HepG2 (cell line): ENCODE results near the gene MRPL2. TPM values are rescaled to one million over a fixed set of nuclear protein-coding genes. Genes with fewer than 3 reads are reported as not detected.
A peak's percentile ranks its signal among the peaks of the same experiment; 100 is the strongest.

Source experiments
- CREM ChIP-seq, 2 experiments: sonication (generic) in 1 of 2; formaldehyde crosslinking in 1 of 2; IDR thresholded peaks; 2 replicates each; pipeline versions ENCODE4 v1.4.0 to v1.6.1; 2016 to 2020; ENCODE audit warnings: antibody characterized with exemption in 1 of 2, mild to moderate bottlenecking in 1 of 2, missing genetic modification reagents in 1 of 2
- HDAC2 ChIP-seq: sonication (generic); formaldehyde crosslinking; IDR thresholded peaks from 2 replicates; pipeline ENCODE4 v1.4.0; 2020; ENCODE audit warnings: missing genetic modification reagents
- HNRNPLL ChIP-seq: fragments of 200-400 bp; formaldehyde crosslinking; IDR thresholded peaks from 2 replicates; pipeline ENCODE4 v1.6.1; 2017; ENCODE audit warnings: mild to moderate bottlenecking, low read depth, low read length; ENCODE audit not compliant: poor library complexity, severe bottlenecking
- JDP2 ChIP-seq: sonication (generic); formaldehyde crosslinking; IDR thresholded peaks from 2 replicates; pipeline ENCODE4 v1.8.1; 2022; ENCODE audit warnings: missing genetic modification reagents, borderline replicate concordance
- NFYB ChIP-seq: sonication (generic); formaldehyde crosslinking; IDR thresholded peaks from 2 replicates; pipeline ENCODE4 v1.4.0; 2020; ENCODE audit warnings: missing genetic modification reagents
- RXRB ChIP-seq: IDR thresholded peaks from 2 replicates; pipeline ENCODE4 v1.6.1; 2016; ENCODE audit warnings: borderline replicate concordance, missing genetic modification reagents, missing compliant biosample characterization
- TAF15 ChIP-seq: fragments of 200-400 bp; formaldehyde crosslinking; IDR thresholded peaks from one replicate; pipeline ENCODE4 v1.6.1; 2018; ENCODE audit warnings: mild to moderate bottlenecking, low read depth, low read length; ENCODE audit not compliant: poor library complexity, severe bottlenecking
- TBP ChIP-seq: sonication (generic); formaldehyde crosslinking; IDR thresholded peaks from 2 replicates; pipeline ENCODE4 v1.5.0; 2020; ENCODE audit warnings: missing genetic modification reagents
- YY1 ChIP-seq: IDR thresholded peaks from 2 replicates; pipeline ENCODE4 v1.6.1; 2011; ENCODE audit warnings: low read length, low read depth, moderate library complexity, mild to moderate bottlenecking; ENCODE audit not compliant: insufficient read depth, insufficient replicate concordance
- ZBTB7A ChIP-seq: sonication (generic); formaldehyde crosslinking; IDR thresholded peaks from 2 replicates; pipeline ENCODE4 v1.8.0; 2022; ENCODE audit warnings: mild to moderate bottlenecking, missing genetic modification reagents
- ZNF143 ChIP-seq: sonication (generic); formaldehyde crosslinking; IDR thresholded peaks from 2 replicates; pipeline ENCODE4 v1.4.0; 2020; ENCODE audit warnings: missing genetic modification reagents
- ZNF160 ChIP-seq: sonication (generic); formaldehyde crosslinking; IDR thresholded peaks from 2 replicates; pipeline ENCODE4 v1.8.0; 2022; ENCODE audit warnings: mild to moderate bottlenecking, inconsistent platforms, missing genetic modification reagents
- ZNF431 ChIP-seq: sonication (generic); formaldehyde crosslinking; IDR thresholded peaks from 2 replicates; pipeline ENCODE4 v1.9.0; 2022; ENCODE audit warnings: missing genetic modification reagents, low read depth, mild to moderate bottlenecking, borderline replicate concordance
- ZNF510 ChIP-seq: sonication (generic); formaldehyde crosslinking; IDR thresholded peaks from 2 replicates; pipeline ENCODE4 v1.4.0; 2020; ENCODE audit warnings: low read depth, mild to moderate bottlenecking, missing genetic modification reagents
- ZNF549 ChIP-seq: sonication (generic); formaldehyde crosslinking; IDR thresholded peaks from 2 replicates; pipeline ENCODE4 v1.5.0; 2020; ENCODE audit warnings: missing genetic modification reagents
- ZNF550 ChIP-seq: sonication (generic); formaldehyde crosslinking; IDR thresholded peaks from 2 replicates; pipeline ENCODE4 v1.4.0; 2020; ENCODE audit warnings: mild to moderate bottlenecking, missing genetic modification reagents, borderline replicate concordance
- ZNF788 ChIP-seq: sonication (generic); formaldehyde crosslinking; IDR thresholded peaks from 2 replicates; pipeline ENCODE4 v1.5.0; 2020; ENCODE audit warnings: mild to moderate bottlenecking, missing genetic modification reagents, borderline replicate concordance
- polyA plus RNA-seq, 8 experiments: library from polyadenylated mRNA; depleted of rRNA in 3 of 8; stranded (reverse) in 7 of 8; unstranded in 1 of 8; fragments of >200 nt; fragmentation: Illumina TruSeq in 4 of 8; extraction: Trizol in 4 of 8; gene quantifications; 2 replicates each; pipeline versions ENCODE4 v1.2.1 to v1.2.3, GENCODE V29; 2011 to 2016; ENCODE audit warnings: low read depth in 4 of 8, missing spikeins in 1 of 8, mixed read lengths in 1 of 8; ENCODE audit not compliant: insufficient read depth in 1 of 8
- total RNA-seq, 5 experiments: library from RNA; depleted of rRNA; stranded (reverse); fragments of >200 nt; fragmentation: Illumina TruSeq; extraction: Trizol; gene quantifications; 2 replicates each; pipeline ENCODE4 v1.2.3, GENCODE V29; 2016; ENCODE audit warnings: low read depth in 1 of 5
- TF ChIP-seq, protein P1 (sequence below): sonication (generic); formaldehyde crosslinking; IDR thresholded peaks from 2 replicates; pipeline ENCODE4 v1.4.0; 2020; ENCODE audit warnings: missing genetic modification reagents, borderline replicate concordance

The MRPL2 gene
- total and polyA plus RNA-seq, 2 of the 13 experiments (the other 11 are each of a cell fraction or from before 2014, with no cell fraction given), result 56.8 to 65.6 TPM

DNA sequence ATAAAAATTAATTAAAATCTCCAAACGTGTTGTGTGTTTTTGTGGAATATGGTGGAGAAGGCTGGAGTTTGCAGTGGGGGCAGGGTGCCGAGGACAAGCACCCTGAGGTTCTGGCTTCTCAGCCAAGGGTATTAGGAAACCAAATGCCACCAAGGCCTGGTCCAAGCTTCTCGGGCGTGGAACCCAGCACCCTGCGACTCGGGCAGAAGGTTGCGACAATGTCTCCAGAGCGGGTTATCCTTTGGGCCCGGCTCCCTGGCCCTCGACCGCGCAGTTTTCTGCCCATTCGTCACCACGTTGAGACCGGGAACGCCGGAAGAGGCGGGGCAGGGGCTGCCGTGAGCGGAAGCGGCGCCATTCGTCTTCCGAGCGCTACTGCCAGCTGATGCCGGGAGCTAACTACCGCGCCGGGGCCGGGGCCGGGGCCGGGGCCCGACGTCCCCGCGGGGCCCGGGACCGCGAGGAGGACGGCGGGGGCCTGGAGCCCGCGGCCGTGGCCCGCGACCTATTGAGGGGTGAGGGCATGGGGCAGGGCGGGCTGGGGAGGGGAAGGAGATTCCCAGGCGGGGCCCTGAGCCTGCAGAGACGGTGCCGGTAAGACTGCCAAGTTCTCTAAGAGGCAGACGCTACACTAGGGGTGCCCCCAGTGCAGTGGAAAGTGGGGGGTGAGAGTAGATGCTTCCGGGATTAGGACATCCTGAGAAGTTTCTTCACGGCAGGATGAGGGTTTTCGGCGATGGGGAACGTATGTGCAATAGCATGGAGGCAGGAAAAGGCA is 37.8 kb downstream of the MRPL2 start, which contains the start of gene RRP36 (continued):
- TF ChIP-seq, protein P1, sequence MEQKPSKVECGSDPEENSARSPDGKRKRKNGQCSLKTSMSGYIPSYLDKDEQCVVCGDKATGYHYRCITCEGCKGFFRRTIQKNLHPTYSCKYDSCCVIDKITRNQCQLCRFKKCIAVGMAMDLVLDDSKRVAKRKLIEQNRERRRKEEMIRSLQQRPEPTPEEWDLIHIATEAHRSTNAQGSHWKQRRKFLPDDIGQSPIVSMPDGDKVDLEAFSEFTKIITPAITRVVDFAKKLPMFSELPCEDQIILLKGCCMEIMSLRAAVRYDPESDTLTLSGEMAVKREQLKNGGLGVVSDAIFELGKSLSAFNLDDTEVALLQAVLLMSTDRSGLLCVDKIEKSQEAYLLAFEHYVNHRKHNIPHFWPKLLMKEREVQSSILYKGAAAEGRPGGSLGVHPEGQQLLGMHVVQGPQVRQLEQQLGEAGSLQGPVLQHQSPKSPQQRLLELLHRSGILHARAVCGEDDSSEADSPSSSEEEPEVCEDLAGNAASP, result peak; percentile 26; the same call in 1 of the 2 replicates
- TF ChIP-seq HDAC2, result 0 out of 2 replicates have a peak, but pooled peaks have one; percentile 16
- TF ChIP-seq ZNF160 (CRISPR knock-in tag), result peak; percentile 83; the same call in 1 of the 2 replicates
- peak; percentile 73 for TF ChIP-seq HNRNPLL
- peak; percentile 44 for TF ChIP-seq NFYB (CRISPR knock-in tag)
- peak; percentile 50; the same call in 1 of the 2 replicates for TF ChIP-seq CREM (IDR thresholded peaks at IDR 0.05)
- TF ChIP-seq CREM (CRISPR knock-in tag; IDR thresholded peaks at IDR 0.05), result no peak
- no peak for TF ChIP-seq ZNF510 (CRISPR knock-in tag)
- 0 out of 2 replicates have a peak, but pooled peaks have one; percentile 60 for TF ChIP-seq TBP (CRISPR knock-in tag)
- peak; percentile 68 for TF ChIP-seq TAF15
- no peak for TF ChIP-seq ZNF550 (CRISPR knock-in tag)
- no peak for TF ChIP-seq ZNF549 (CRISPR knock-in tag)
- peak; percentile 94 for TF ChIP-seq YY1
- TF ChIP-seq RXRB (CRISPR knock-in tag), result no peak; the same call in 1 of the 2 replicates
- peak; percentile 73 for TF ChIP-seq ZNF143 (CRISPR knock-in tag)
- peak; percentile 27; the same call in 1 of the 2 replicates for TF ChIP-seq ZNF431 (CRISPR knock-in tag)
- TF ChIP-seq ZBTB7A, result no peak
- no peak for TF ChIP-seq JDP2 (CRISPR knock-in tag)
- peak; percentile 25; the same call in 1 of the 2 replicates for TF ChIP-seq ZNF788
